ENCODE results near the gene MGME1.

- TF ChIP-seq CTCF (conservative IDR thresholded peaks at IDR 0.05; ENCODE audit: low read length), result no peak
- TF ChIP-seq EZH2phosphoT487 (IDR thresholded peaks at IDR 0.05; ENCODE audit: borderline replicate concordance), result no peak
These were observed 40.6 kb upstream of the MGME1 start for GRCh38 chr20:17928211-17928611.

Measured in Loucy (cell line).